T-helper 2 cell treated with Interferon-gamma antibody and Interleukin-4, amounts not matched to agents 5 μg/mL and 100 μg/mL, for 36 hours (primary cell): ENCODE results near the gene ATXN1.

Source experiments
- DNase-seq: peaks from one replicate; pipeline ENCODE4 v3.0.0; 2021; ENCODE audit warnings: low spot score
- H3K27ac Mint-ChIP-seq: one replicate; pipeline ENCODE4 v1.8.0; 2021; ENCODE audit warnings: mild to moderate bottlenecking, mixed read lengths
- H3K27me3 Mint-ChIP-seq: one replicate; pipeline ENCODE4 v1.8.0; 2021; ENCODE audit warnings: low read depth, mixed read lengths
- H3K36me3 Mint-ChIP-seq: one replicate; pipeline ENCODE4 v1.8.0; 2021; ENCODE audit warnings: low read depth, mixed read lengths
- H3K4me1 Mint-ChIP-seq: one replicate; pipeline ENCODE4 v1.8.0; 2021; ENCODE audit warnings: low read depth, mixed read lengths
- H3K4me3 Mint-ChIP-seq: one replicate; pipeline ENCODE4 v1.8.0; 2022; ENCODE audit warnings: mild to moderate bottlenecking, moderate library complexity, mixed read lengths
- H3K9me3 Mint-ChIP-seq: one replicate; pipeline ENCODE4 v1.8.0; 2021; ENCODE audit warnings: mixed read lengths

Gene ATXN1

GRCh38 chr6:16319813-16320532 is 441.3 kb downstream of the ATXN1 start:
- Mint-ChIP-seq H3K9me3 (no peaks in the 10 kb centered on the region), H3K36me3 (peaks cover 10% of the 10 kb centered on the region), H3K27me3 (no peaks in the 10 kb centered on the region), H3K27ac (peak overlapping the region; percentile 94), H3K4me1 (peaks cover 67% of the 10 kb centered on the region), H3K4me3 (peak overlapping the region; percentile 78)
- DNase-seq, result peak; percentile 76

GRCh38 chr6:16318953-16319720 is 442.1 kb downstream of the ATXN1 start:
- Mint-ChIP-seq H3K27me3 (no peaks in the 10 kb centered on the region), H3K4me3 (peak overlapping the region; percentile 78), H3K4me1 (peaks cover 61% of the 10 kb centered on the region), H3K36me3 (peaks cover 10% of the 10 kb centered on the region), H3K27ac (peak overlapping the region; percentile 94), H3K9me3 (no peaks in the 10 kb centered on the region)
- DNase-seq, result no peak

GRCh38 chr6:16318538-16318937 is 442.7 kb downstream of the ATXN1 start:
- Mint-ChIP-seq H3K27ac (peak overlapping the region; percentile 94), H3K9me3 (no peaks in the 10 kb centered on the region), H3K4me3 (peak overlapping the region; percentile 78), H3K4me1 (peaks cover 57% of the 10 kb centered on the region), H3K27me3 (no peaks in the 10 kb centered on the region), H3K36me3 (peaks cover 10% of the 10 kb centered on the region)
- peak; percentile 44 for DNase-seq

- peaks cover 4% of the 10 kb centered on the region for H3K36me3 Mint-ChIP-seq
- H3K4me3 Mint-ChIP-seq, result no peak overlapping the region
- H3K4me1 Mint-ChIP-seq, result peaks cover 43% of the 10 kb centered on the region
- no peaks in the 10 kb centered on the region for H3K9me3 Mint-ChIP-seq
- no peak for DNase-seq
- no peaks in the 10 kb centered on the region for H3K27me3 Mint-ChIP-seq
- no peak overlapping the region for H3K27ac Mint-ChIP-seq
These were observed 444.5 kb downstream of the ATXN1 start for GRCh38 chr6:16316741-16317251.

- Mint-ChIP-seq H3K4me1 (peaks cover 21% of the 10 kb centered on the region), H3K27ac (no peak overlapping the region), H3K36me3 (peaks cover 7% of the 10 kb centered on the region), H3K27me3 (no peaks in the 10 kb centered on the region), H3K4me3 (no peak overlapping the region), H3K9me3 (no peaks in the 10 kb centered on the region)
- no peak for DNase-seq
These were observed 447.0 kb downstream of the ATXN1 start for GRCh38 chr6:16314296-16314695.

GRCh38 chr6:16313732-16314131 is 447.5 kb downstream of the ATXN1 start:
- peaks cover 15% of the 10 kb centered on the region for H3K4me1 Mint-ChIP-seq
- peaks cover 9% of the 10 kb centered on the region for H3K36me3 Mint-ChIP-seq
- H3K27ac Mint-ChIP-seq, result no peak overlapping the region
- no peak for DNase-seq
- H3K9me3 Mint-ChIP-seq, result no peaks in the 10 kb centered on the region
- H3K4me3 Mint-ChIP-seq, result no peak overlapping the region
- no peaks in the 10 kb centered on the region for H3K27me3 Mint-ChIP-seq

- peaks cover 12% of the 10 kb centered on the region for H3K36me3 Mint-ChIP-seq
- no peak for DNase-seq
- H3K27ac Mint-ChIP-seq, result no peak overlapping the region
- H3K9me3 Mint-ChIP-seq, result no peaks in the 10 kb centered on the region
- no peaks in the 10 kb centered on the region for H3K27me3 Mint-ChIP-seq
- H3K4me3 Mint-ChIP-seq, result no peak overlapping the region
- peaks cover under 1% of the 10 kb centered on the region for H3K4me1 Mint-ChIP-seq
These were observed 449.5 kb downstream of the ATXN1 start for GRCh38 chr6:16311763-16312162.

- Mint-ChIP-seq H3K9me3 (no peaks in the 10 kb centered on the region), H3K27me3 (no peaks in the 10 kb centered on the region), H3K4me1 (no peaks in the 10 kb centered on the region), H3K4me3 (no peak overlapping the region), H3K36me3 (peaks cover 24% of the 10 kb centered on the region), H3K27ac (no peak overlapping the region)
- DNase-seq, result no peak
These were observed 454.9 kb downstream of the ATXN1 start for GRCh38 chr6:16306334-16306733.

GRCh38 chr6:16305788-16306187 is 455.5 kb downstream of the ATXN1 start:
- H3K4me3 Mint-ChIP-seq, result no peak overlapping the region
- H3K27ac Mint-ChIP-seq, result no peak overlapping the region
- H3K36me3 Mint-ChIP-seq, result peaks cover 22% of the 10 kb centered on the region

GRCh38 chr6:16305246-16305725 is 456.0 kb downstream of the ATXN1 start:
- Mint-ChIP-seq H3K9me3 (no peaks in the 10 kb centered on the region), H3K36me3 (peaks cover 22% of the 10 kb centered on the region), H3K4me3 (no peak overlapping the region), H3K27me3 (no peaks in the 10 kb centered on the region), H3K4me1 (no peaks in the 10 kb centered on the region), H3K27ac (no peak overlapping the region)
- peak; percentile 24 for DNase-seq

More at GRCh38 chr6:16305788-16306187, 455.5 kb downstream of the ATXN1 start:
- H3K4me1 Mint-ChIP-seq, result no peaks in the 10 kb centered on the region
- no peaks in the 10 kb centered on the region for H3K9me3 Mint-ChIP-seq
- DNase-seq, result no peak
- H3K27me3 Mint-ChIP-seq, result no peaks in the 10 kb centered on the region

- Mint-ChIP-seq H3K4me3 (no peak overlapping the region), H3K27ac (no peak overlapping the region), H3K36me3 (peaks cover 18% of the 10 kb centered on the region), H3K4me1 (no peaks in the 10 kb centered on the region), H3K9me3 (no peaks in the 10 kb centered on the region), H3K27me3 (no peaks in the 10 kb centered on the region)
- DNase-seq, result no peak
These were observed 458.3 kb downstream of the ATXN1 start for GRCh38 chr6:16302721-16303552.

GRCh38 chr6:16301511-16301910 is 459.7 kb downstream of the ATXN1 start:
- no peak overlapping the region for H3K4me3 Mint-ChIP-seq
- no peak overlapping the region for H3K27ac Mint-ChIP-seq
- DNase-seq, result no peak
- H3K4me1 Mint-ChIP-seq, result no peaks in the 10 kb centered on the region
- H3K27me3 Mint-ChIP-seq, result no peaks in the 10 kb centered on the region
- H3K9me3 Mint-ChIP-seq, result no peaks in the 10 kb centered on the region
- peaks cover 11% of the 10 kb centered on the region for H3K36me3 Mint-ChIP-seq

GRCh38 chr6:16299861-16300260 is 461.4 kb downstream of the ATXN1 start:
- no peak overlapping the region for H3K27ac Mint-ChIP-seq
- no peaks in the 10 kb centered on the region for H3K9me3 Mint-ChIP-seq
- no peaks in the 10 kb centered on the region for H3K27me3 Mint-ChIP-seq
- H3K36me3 Mint-ChIP-seq, result peaks cover 4% of the 10 kb centered on the region
- no peak for DNase-seq
- no peak overlapping the region for H3K4me3 Mint-ChIP-seq
- no peaks in the 10 kb centered on the region for H3K4me1 Mint-ChIP-seq
